ENCODE results near the gene BRME1.

BRME1 gene

GRCh38 chr19:13835791-13836723 lies 69.9 kb downstream of the BRME1 start:
- Histone ChIP-seq H3K9ac (peak overlapping the region; percentile 80), H3K27ac (peak overlapping the region; percentile 95), H3K4me1 (peaks cover 82% of the 10 kb centered on the region), H3K9me3 (no peaks in the 10 kb centered on the region), H4K20me1 (peaks cover 5% of the 10 kb centered on the region; the same call in 1 of the 2 replicates), H3K27me3 (no peaks in the 10 kb centered on the region), H3K4me3 (peak overlapping the region; percentile 52), H3K36me3 (peaks cover 1% of the 10 kb centered on the region; the same call in 1 of the 2 replicates), H3K4me2 (peak overlapping the region; percentile 98)
- no peak for TF ChIP-seq Cebpa-rat (IDR thresholded peaks at IDR 0.05)

- Histone ChIP-seq H3K9ac (peak overlapping the region; percentile 74; the same call in 1 of the 2 replicates), H3K4me2 (peak overlapping the region; percentile 98), H4K20me1 (0 out of 2 replicates have a peak, but pooled peaks cover 5% of the 10 kb centered on the region), H3K36me3 (peaks cover 16% of the 10 kb centered on the region), H3K4me1 (peaks cover 67% of the 10 kb centered on the region), H3K4me3 (peak overlapping the region; percentile 68; the same call in 1 of the 2 replicates), H3K27me3 (no peaks in the 10 kb centered on the region), H3K9me3 (no peaks in the 10 kb centered on the region), H3K27ac (peak overlapping the region; percentile 95)
- no peak for TF ChIP-seq Cebpa-rat (IDR thresholded peaks at IDR 0.05)
Measured at GRCh38 chr19:13834244-13835069, 71.5 kb downstream of the BRME1 start.

DNA sequence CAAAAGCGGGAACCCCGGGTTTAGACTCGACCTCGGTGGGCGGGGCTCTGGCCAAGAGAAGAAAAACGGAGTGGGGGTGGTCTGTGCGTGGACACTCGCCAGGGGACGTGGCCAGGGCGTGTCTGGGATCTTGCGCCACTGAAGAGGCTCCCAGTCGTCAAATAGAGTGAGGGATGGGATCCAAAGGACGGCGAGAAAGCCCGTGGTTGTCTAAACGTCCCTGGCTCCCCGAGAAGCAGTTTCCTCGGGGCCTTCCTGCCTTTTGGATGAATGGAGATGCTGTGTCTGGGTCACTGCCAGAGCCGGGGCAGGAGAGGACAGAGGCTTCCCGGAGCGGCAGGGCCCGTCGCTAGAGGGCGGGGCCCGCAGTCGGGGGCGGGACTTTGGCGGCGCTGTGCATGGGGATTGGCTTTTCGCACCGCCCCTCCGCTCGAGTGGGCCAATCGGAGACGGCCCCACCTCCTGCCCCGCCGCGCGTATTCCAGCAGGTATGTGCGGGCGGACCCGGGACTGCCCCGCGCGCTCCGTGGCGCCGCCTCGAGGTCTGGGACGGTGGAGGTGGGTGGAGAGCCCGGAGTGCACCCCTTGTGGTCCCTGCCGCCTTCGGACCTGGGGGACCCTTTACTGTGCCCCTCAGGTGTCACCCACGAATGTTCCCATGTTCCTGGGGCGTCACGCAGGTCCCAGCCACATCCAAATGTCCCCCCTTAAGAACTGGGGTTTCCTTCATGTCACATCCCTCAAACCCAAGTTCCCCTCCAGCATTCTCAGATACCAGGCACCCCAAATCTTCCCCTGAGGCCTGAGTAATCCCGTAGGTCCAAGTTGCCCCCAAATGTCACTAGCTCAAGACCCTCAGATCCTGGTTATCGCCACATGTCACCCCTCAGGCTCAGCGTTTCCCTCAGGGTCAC lies 72.3 kb downstream of the BRME1 start:
- Histone ChIP-seq H3K36me3 (peaks cover 22% of the 10 kb centered on the region), H3K4me3 (peak overlapping the region; percentile 68), H4K20me1 (0 out of 2 replicates have a peak, but pooled peaks cover 5% of the 10 kb centered on the region)

More for the DNA sequence above, 72.3 kb downstream of the BRME1 start:
- Histone ChIP-seq H3K9me3 (no peaks in the 10 kb centered on the region), H3K9ac (peak overlapping the region; percentile 74), H3K4me1 (peaks cover 58% of the 10 kb centered on the region), H3K4me2 (peak overlapping the region; percentile 98), H3K27me3 (no peaks in the 10 kb centered on the region), H3K27ac (peak overlapping the region; percentile 95)
- TF ChIP-seq Cebpa-rat (IDR thresholded peaks at IDR 0.05) = no peak

All from BLaER1 (cell line).